ENCODE measurements around the gene COL3A1. TPM values are rescaled to one million over a fixed set of nuclear protein-coding genes. Genes with fewer than 3 reads are reported as not detected.
A peak's percentile ranks its signal among the peaks of the same experiment; 100 is the strongest.

The COL3A1 gene
- total and polyA plus RNA-seq, 4 donors, result 45.3 to 2,500 (median 369) TPM

GRCh38 chr2:189013671-189014448, 39.7 kb downstream of the COL3A1 start:
- H3K27ac ChIP-seq (ENCODE audit: low read depth in 1 of 2, low read length in 1 of 2), result no peak overlapping the region
- no peak overlapping the region for H3K4me3 ChIP-seq
- no peak overlapping the region for H3K9ac ChIP-seq (ENCODE audit: insufficient read depth in 1 of 2, low read length in 2 of 2)
- no peak for TF ChIP-seq CTCF (IDR thresholded peaks at IDR 0.05; ENCODE audit: control extremely low read depth, extremely low read depth)
- H3K36me3 ChIP-seq (ENCODE audit: control insufficient read depth in 4 of 4, insufficient read depth in 4 of 4, low read length in 4 of 4), result peaks cover 0 to 19% (median 9%) of the 10 kb centered on the region in 4 donors
- peaks cover 0 to 9% (median 0%) of the 10 kb centered on the region in 5 donors for H3K4me1 ChIP-seq (ENCODE audit: control insufficient read depth in 5 of 5, insufficient read depth in 5 of 5, low read length in 5 of 5)
- H3K9me3 ChIP-seq (ENCODE audit: control insufficient read depth in 4 of 4, insufficient read depth in 3 of 4, low read length in 3 of 4), result no peaks in the 10 kb centered on the region
- DNase-seq, result peak in 1 of 3 donors; percentile 40
- 71 to 77% methylated on average over 2 of the region's 2 CpGs for WGBS, 2 donors
- no peak for ATAC-seq (ENCODE audit: insufficient read depth, low FRiP score)
- no peaks in the 10 kb centered on the region for H3K27me3 ChIP-seq (ENCODE audit: control insufficient read depth in 3 of 3, insufficient read depth in 3 of 3, low read length in 2 of 3)

- ATAC-seq (ENCODE audit: insufficient read depth, low FRiP score) (no peak), DNase-seq (peak in 2 of 3 donors; percentile 67 to 69)
- H3K36me3 ChIP-seq (ENCODE audit: control insufficient read depth in 4 of 4, insufficient read depth in 4 of 4, low read length in 4 of 4), result peaks cover 0 to 15% (median 7%) of the 10 kb centered on the region in 4 donors
- no peak overlapping the region for H3K4me3 ChIP-seq
- no peak overlapping the region for H3K9ac ChIP-seq (ENCODE audit: insufficient read depth in 1 of 2, low read length in 2 of 2)
- WGBS, 2 donors, result 52 to 74% methylated on average over 2 of the region's 2 CpGs
- peaks cover 0 to 15% (median 0%) of the 10 kb centered on the region in 5 donors for H3K4me1 ChIP-seq (ENCODE audit: control insufficient read depth in 5 of 5, insufficient read depth in 5 of 5, low read length in 5 of 5)
- H3K9me3 ChIP-seq (ENCODE audit: control insufficient read depth in 4 of 4, insufficient read depth in 3 of 4, low read length in 3 of 4), result no peaks in the 10 kb centered on the region
- H3K27ac ChIP-seq (ENCODE audit: low read depth in 1 of 2, low read length in 1 of 2), result no peak overlapping the region
- no peaks in the 10 kb centered on the region for H3K27me3 ChIP-seq (ENCODE audit: control insufficient read depth in 3 of 3, insufficient read depth in 3 of 3, low read length in 2 of 3)
- TF ChIP-seq CTCF (IDR thresholded peaks at IDR 0.05; ENCODE audit: control extremely low read depth, extremely low read depth), result no peak
These were observed 40.4 kb downstream of the COL3A1 start for GRCh38 chr2:189014449-189015138.

- WGBS, 2 donors, result 55 to 70% methylated on average over 1 of the region's 1 CpG
- TF ChIP-seq CTCF (IDR thresholded peaks at IDR 0.05; ENCODE audit: control extremely low read depth, extremely low read depth), result no peak
- DNase-seq (no peak), ATAC-seq (ENCODE audit: insufficient read depth, low FRiP score) (no peak)
- Histone ChIP-seq H3K27me3 (ENCODE audit: control insufficient read depth in 3 of 3, insufficient read depth in 3 of 3, low read length in 2 of 3) (no peaks in the 10 kb centered on the region), H3K4me1 (ENCODE audit: control insufficient read depth in 5 of 5, insufficient read depth in 5 of 5, low read length in 5 of 5) (peaks cover 0 to 18% (median 0%) of the 10 kb centered on the region in 5 donors), H3K9me3 (ENCODE audit: control insufficient read depth in 4 of 4, insufficient read depth in 3 of 4, low read length in 3 of 4) (no peaks in the 10 kb centered on the region), H3K4me3 (no peak overlapping the region), H3K36me3 (ENCODE audit: control insufficient read depth in 4 of 4, insufficient read depth in 4 of 4, low read length in 4 of 4) (peaks cover 0 to 8% (median 6%) of the 10 kb centered on the region in 4 donors), H3K27ac (ENCODE audit: low read depth in 1 of 2, low read length in 1 of 2) (no peak overlapping the region), H3K9ac (ENCODE audit: insufficient read depth in 1 of 2, low read length in 2 of 2) (no peak overlapping the region)
These were observed 41.2 kb downstream of the COL3A1 start for GRCh38 chr2:189015359-189015758.

All from lung (tissue), 12 donors.